ENCODE results near the gene DOK5. TPM values are rescaled to one million over a fixed set of nuclear protein-coding genes. Genes with fewer than 3 reads are reported as not detected.

Gene DOK5
- total RNA-seq, 4 donors from 2014 or later: 1.4 to 9.8 TPM; not detected in 2

DNA sequence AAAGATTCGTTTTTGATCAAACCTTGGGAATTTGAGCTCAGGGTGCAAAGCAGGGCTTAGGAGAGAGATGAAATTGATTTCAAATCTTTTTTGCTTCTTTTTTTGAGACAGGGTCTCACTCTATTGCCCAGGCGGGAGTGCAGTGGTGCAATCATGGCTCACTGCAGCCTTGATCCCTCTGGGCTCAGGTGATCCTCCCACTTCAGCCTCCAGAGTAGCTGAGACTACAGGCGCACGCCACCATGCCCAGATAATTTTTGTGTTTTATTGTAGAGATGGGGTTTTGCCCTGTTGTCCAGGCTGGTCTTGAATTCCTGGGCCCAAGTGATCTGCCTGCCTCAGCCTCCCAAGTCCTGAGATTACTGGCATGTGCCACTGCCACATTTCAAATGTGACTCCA, 58.7 kb downstream of the DOK5 start:
- Histone ChIP-seq H3K4me3 (no peak overlapping the region), H3K27me3 (no peaks in the 10 kb centered on the region)
- no peak for DNase-seq

DNA sequence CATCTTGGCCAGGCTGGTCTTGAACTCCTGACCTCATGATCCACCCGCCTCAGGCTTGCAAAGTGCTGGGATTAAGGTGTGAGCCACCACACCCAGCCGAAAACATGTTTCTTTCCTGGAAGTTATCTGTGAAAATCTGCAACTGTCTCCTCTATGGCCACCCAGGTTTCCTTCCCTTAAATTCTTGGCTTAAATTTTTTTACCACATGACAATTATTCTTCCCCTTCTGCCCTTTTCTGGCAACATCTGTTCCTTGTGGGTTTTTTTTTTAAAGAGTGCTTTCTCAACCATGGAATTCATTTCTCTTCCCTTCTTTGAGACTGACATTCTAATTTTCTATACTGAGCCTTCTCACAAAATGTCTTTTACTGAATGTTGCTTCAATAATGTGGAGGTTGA, 59.6 kb downstream of the DOK5 start:
- H3K4me3 ChIP-seq: no peak overlapping the region
- intact Hi-C loops (cut with DNase I; ENCODE audit: low total_unique reads): no loop called here
- H3K9me3 ChIP-seq: no peaks in the 10 kb centered on the region
- no peaks in the 10 kb centered on the region for H3K4me1 ChIP-seq
- no peaks in the 10 kb centered on the region for H3K36me3 ChIP-seq
- no peaks in the 10 kb centered on the region for H3K27me3 ChIP-seq
- no peak for DNase-seq
- TF ChIP-seq POLR2A (IDR thresholded peaks at IDR 0.05): no peak
- TF ChIP-seq, protein P1, sequence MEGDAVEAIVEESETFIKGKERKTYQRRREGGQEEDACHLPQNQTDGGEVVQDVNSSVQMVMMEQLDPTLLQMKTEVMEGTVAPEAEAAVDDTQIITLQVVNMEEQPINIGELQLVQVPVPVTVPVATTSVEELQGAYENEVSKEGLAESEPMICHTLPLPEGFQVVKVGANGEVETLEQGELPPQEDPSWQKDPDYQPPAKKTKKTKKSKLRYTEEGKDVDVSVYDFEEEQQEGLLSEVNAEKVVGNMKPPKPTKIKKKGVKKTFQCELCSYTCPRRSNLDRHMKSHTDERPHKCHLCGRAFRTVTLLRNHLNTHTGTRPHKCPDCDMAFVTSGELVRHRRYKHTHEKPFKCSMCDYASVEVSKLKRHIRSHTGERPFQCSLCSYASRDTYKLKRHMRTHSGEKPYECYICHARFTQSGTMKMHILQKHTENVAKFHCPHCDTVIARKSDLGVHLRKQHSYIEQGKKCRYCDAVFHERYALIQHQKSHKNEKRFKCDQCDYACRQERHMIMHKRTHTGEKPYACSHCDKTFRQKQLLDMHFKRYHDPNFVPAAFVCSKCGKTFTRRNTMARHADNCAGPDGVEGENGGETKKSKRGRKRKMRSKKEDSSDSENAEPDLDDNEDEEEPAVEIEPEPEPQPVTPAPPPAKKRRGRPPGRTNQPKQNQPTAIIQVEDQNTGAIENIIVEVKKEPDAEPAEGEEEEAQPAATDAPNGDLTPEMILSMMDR (IDR thresholded peaks at IDR 0.05): no peak
- no peak overlapping the region for H3K27ac ChIP-seq

More for the DNA sequence above, 58.7 kb downstream of the DOK5 start:
- H3K9me3 ChIP-seq: no peaks in the 10 kb centered on the region
- intact Hi-C loops (cut with DNase I; ENCODE audit: low total_unique reads): no loop called here
- no peak overlapping the region for H3K27ac ChIP-seq
- H3K4me1 ChIP-seq: no peaks in the 10 kb centered on the region
- no peaks in the 10 kb centered on the region for H3K36me3 ChIP-seq
- TF ChIP-seq, protein P1 (IDR thresholded peaks at IDR 0.05): no peak
- no peak for TF ChIP-seq POLR2A (IDR thresholded peaks at IDR 0.05)

DNA sequence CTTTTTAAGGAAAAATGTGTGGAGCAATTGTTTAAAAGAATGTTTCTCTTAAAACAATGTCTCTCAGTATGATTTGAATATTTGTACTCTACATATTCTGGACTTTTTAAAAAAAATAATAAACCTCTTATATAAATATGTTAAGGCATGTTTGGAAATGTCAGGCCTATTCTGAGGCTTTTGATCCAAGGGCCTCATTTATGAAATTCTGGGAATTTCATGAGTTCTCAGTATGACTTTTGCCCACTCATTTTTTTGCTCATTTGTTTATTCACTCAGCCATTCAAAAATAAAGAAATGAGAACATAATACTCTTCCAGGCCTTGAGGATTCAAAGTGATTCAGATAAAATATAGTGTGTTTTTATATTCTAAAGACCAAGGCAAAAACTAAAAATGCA, 60.4 kb downstream of the DOK5 start:
- Histone ChIP-seq H3K4me3 (no peak overlapping the region), H3K27ac (no peak overlapping the region), H3K36me3 (no peaks in the 10 kb centered on the region), H3K9me3 (no peaks in the 10 kb centered on the region), H3K27me3 (no peaks in the 10 kb centered on the region), H3K4me1 (no peaks in the 10 kb centered on the region)
- TF ChIP-seq POLR2A (IDR thresholded peaks at IDR 0.05): no peak
- TF ChIP-seq, protein P1 (IDR thresholded peaks at IDR 0.05): no peak
- intact Hi-C loops (cut with DNase I; ENCODE audit: low total_unique reads): no loop called here
- DNase-seq: no peak

DNA sequence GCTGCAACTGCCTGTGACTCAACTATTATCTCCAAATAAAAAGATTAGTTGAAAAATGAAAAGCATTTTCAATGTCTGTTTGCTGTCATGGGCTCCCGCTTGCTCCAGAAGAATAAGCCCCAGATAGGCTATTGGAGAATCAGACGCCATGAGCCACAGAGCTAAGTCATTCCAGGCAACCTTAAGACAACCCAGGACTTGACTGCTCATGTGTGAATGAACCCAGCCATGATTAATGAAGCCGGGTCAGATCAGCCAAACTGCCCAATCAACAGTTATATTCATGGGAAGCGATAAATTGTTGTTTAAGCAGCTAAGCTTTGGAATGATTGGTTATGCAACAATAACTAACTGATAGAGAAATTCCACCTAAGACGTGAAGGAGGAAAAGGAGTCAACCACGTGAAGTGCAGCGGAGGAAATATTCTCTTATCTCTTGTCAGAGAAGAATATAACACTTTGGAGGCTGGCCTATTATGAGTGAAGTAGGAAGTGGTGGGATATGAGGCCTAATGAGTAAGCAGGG, 64.2 kb downstream of the DOK5 start:
- TF ChIP-seq POLR2A (IDR thresholded peaks at IDR 0.05): no peak
- TF ChIP-seq, protein P1 (IDR thresholded peaks at IDR 0.05): no peak
- intact Hi-C loops (cut with DNase I; ENCODE audit: low total_unique reads): no loop called here
- no peak for DNase-seq
- Histone ChIP-seq H3K27ac (no peak overlapping the region), H3K36me3 (no peaks in the 10 kb centered on the region), H3K9me3 (no peaks in the 10 kb centered on the region), H3K4me3 (no peak overlapping the region), H3K27me3 (no peaks in the 10 kb centered on the region), H3K4me1 (no peaks in the 10 kb centered on the region)

DNA sequence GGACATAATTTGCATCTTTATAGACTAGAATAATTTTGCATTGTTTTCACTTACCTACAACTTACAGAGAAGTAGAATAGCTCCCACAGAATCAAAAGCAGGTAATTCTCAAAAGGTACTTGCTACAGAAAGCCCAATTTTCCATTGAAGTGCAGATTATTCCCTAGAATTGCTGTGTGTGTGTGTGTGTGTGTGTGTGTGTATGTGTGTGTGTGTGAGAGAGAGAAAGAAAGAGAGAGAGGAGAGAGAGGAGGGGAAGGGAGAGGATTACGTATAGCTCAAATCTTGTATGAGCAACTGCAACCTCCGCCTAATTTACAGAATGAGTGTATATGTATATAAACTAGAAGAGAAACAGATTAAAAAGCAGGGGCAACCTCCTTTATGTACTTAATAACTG, 68.0 kb downstream of the DOK5 start:
- intact Hi-C loops (cut with DNase I; ENCODE audit: low total_unique reads): no loop called here
- Histone ChIP-seq H3K27ac (no peak overlapping the region), H3K4me1 (no peaks in the 10 kb centered on the region), H3K27me3 (no peaks in the 10 kb centered on the region), H3K36me3 (no peaks in the 10 kb centered on the region), H3K9me3 (no peaks in the 10 kb centered on the region), H3K4me3 (no peak overlapping the region)
- no peak for DNase-seq
- TF ChIP-seq POLR2A (IDR thresholded peaks at IDR 0.05): no peak
- TF ChIP-seq, protein P1 (IDR thresholded peaks at IDR 0.05): no peak

All from uterus (tissue), 4 donors.